ENCODE data around the gene ST13.

The ST13 gene

DNA sequence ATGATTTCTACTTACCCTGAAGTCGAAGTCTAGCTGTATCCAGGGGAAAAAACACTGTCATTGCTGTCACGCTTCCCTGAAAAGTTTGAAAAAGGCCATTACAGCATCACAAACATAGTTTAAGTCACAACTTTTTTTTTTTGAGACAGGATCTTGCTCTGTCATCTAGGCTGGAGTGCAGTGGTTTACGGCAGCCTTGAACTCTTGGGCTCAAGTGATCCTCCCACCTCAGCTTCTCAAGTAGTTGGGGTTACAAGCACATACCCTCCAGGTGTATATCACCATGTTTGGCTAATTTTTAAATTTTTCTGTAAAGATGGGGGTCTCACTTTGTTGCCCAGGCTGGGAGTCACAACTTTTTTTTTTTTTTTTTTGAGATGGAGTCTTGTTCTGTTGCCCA, 57.4 kb downstream of the ST13 start:
- H3K4me2 ChIP-seq (ENCODE audit: low read length), result no peak overlapping the region
- peaks cover 5% of the 10 kb centered on the region for H3K79me2 ChIP-seq (ENCODE audit: control insufficient read depth, insufficient read depth, low read length)
- DNase-seq, result no peak

DNA sequence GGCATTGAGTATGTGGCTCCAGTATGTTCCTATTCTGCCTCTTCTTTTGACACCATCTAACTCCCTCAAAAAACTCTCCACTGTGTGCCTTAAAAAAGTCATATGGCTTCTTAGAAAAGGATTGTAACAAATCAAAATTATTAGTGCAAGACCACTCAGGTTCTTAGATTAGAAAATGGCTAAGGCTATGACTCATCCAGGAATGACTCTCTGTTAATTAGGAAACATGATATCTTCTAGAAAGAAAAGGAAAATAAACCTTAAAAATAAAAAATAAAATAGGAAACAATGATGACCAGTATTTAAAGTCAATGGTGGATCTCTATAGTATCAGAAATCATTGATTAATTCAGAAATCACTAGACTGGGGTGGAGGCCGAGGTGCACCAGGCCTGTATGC, 59.0 kb downstream of the ST13 start:
- no peaks in the 10 kb centered on the region for H3K27me3 ChIP-seq (ENCODE audit: insufficient read depth, low read length, poor library complexity)
- no peak overlapping the region for H3K4ac ChIP-seq (ENCODE audit: low read depth, low read length)
- no peak overlapping the region for H2BK5ac ChIP-seq (ENCODE audit: low read length)
- no peak overlapping the region for H2BK15ac ChIP-seq (replicated peaks; ENCODE audit: low read depth)
- no peak overlapping the region for H4K5ac ChIP-seq (ENCODE audit: low read length)
- peaks cover 3% of the 10 kb centered on the region for H3K79me2 ChIP-seq (ENCODE audit: control insufficient read depth, insufficient read depth, low read length)
- no peak overlapping the region for H3K18ac ChIP-seq (ENCODE audit: low read length)
- no peak overlapping the region for H3K4me2 ChIP-seq (ENCODE audit: low read length)
- no peak overlapping the region for H3K9ac ChIP-seq (ENCODE audit: low read length)
- H2BK120ac ChIP-seq (ENCODE audit: low read depth, low read length), result no peak overlapping the region
- WGBS (ENCODE audit: extremely low coverage, insufficient coverage, low lambda C conversion rate), result no CpG with 5 or more reads among the region's 1 CpG
- H4K8ac ChIP-seq (ENCODE audit: low read depth, low read length), result no peak overlapping the region
- no peak overlapping the region for H3K27ac ChIP-seq (ENCODE audit: low read depth, low read length)
- no peak overlapping the region for H3K56ac ChIP-seq (ENCODE audit: low read length)
- DNase-seq, result no peak
- no peak overlapping the region for H3K23ac ChIP-seq (ENCODE audit: low read length)
- H3K36me3 ChIP-seq (ENCODE audit: control insufficient read depth, insufficient read depth, low read length), result peaks cover 2% of the 10 kb centered on the region
- H3K4me1 ChIP-seq (ENCODE audit: control insufficient read depth, low read depth, low read length), result no peaks in the 10 kb centered on the region
- no peak overlapping the region for H3K4me3 ChIP-seq (ENCODE audit: low read length)
- no peaks in the 10 kb centered on the region for H3K79me1 ChIP-seq (ENCODE audit: low read length)
- H2AK5ac ChIP-seq (ENCODE audit: low read length), result no peak overlapping the region

More for the DNA sequence above, 57.4 kb downstream of the ST13 start:
- Histone ChIP-seq H3K23ac (ENCODE audit: low read length) (no peak overlapping the region), H3K27me3 (ENCODE audit: insufficient read depth, low read length, poor library complexity) (no peaks in the 10 kb centered on the region), H2BK5ac (ENCODE audit: low read length) (no peak overlapping the region), H3K79me1 (ENCODE audit: low read length) (peaks cover 1% of the 10 kb centered on the region), H3K36me3 (ENCODE audit: control insufficient read depth, insufficient read depth, low read length) (no peaks in the 10 kb centered on the region), H3K18ac (ENCODE audit: low read length) (no peak overlapping the region), H4K5ac (ENCODE audit: low read length) (no peak overlapping the region), H2AK5ac (ENCODE audit: low read length) (no peak overlapping the region), H3K9ac (ENCODE audit: low read length) (no peak overlapping the region), H3K4me1 (ENCODE audit: control insufficient read depth, low read depth, low read length) (no peaks in the 10 kb centered on the region), H3K27ac (ENCODE audit: low read depth, low read length) (no peak overlapping the region), H2BK120ac (ENCODE audit: low read depth, low read length) (no peak overlapping the region), H3K4ac (ENCODE audit: low read depth, low read length) (no peak overlapping the region), H3K56ac (ENCODE audit: low read length) (no peak overlapping the region), H2BK15ac (replicated peaks; ENCODE audit: low read depth) (no peak overlapping the region), H4K8ac (ENCODE audit: low read depth, low read length) (no peak overlapping the region), H3K4me3 (ENCODE audit: low read length) (no peak overlapping the region)
- no CpG with 5 or more reads among the region's 3 CpGs for WGBS (ENCODE audit: extremely low coverage, insufficient coverage, low lambda C conversion rate)

DNA sequence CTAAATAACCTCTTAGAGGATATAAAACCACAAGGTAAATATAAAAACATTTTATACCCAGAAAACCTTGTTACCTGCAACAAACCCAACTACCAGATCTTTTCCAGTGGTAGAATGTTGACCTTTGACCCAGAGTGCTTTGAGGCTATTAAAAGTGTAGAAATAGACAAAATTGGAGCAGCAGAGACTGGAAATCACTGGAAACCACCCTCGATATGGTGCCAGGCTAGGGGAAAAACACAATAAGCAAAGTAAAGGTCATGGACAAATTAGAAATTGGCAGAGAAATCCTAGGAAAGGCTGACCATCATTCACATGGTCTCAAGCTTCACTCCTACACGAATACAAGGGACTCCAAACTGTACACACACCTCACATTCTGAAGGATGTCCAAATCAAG, 64.0 kb downstream of the ST13 start:
- H2AK5ac ChIP-seq (ENCODE audit: low read length), result no peak overlapping the region
- no peaks in the 10 kb centered on the region for H3K4me1 ChIP-seq (ENCODE audit: control insufficient read depth, low read depth, low read length)
- H3K4ac ChIP-seq (ENCODE audit: low read depth, low read length), result no peak overlapping the region
- H3K23ac ChIP-seq (ENCODE audit: low read length), result no peak overlapping the region
- H3K79me1 ChIP-seq (ENCODE audit: low read length), result no peaks in the 10 kb centered on the region
- WGBS (ENCODE audit: extremely low coverage, insufficient coverage, low lambda C conversion rate), result no CpG with 5 or more reads among the region's 2 CpGs
- no peak for DNase-seq
- H4K8ac ChIP-seq (ENCODE audit: low read depth, low read length), result no peak overlapping the region
- H2BK15ac ChIP-seq (replicated peaks; ENCODE audit: low read depth), result no peak overlapping the region
- H2BK5ac ChIP-seq (ENCODE audit: low read length), result no peak overlapping the region
- H4K5ac ChIP-seq (ENCODE audit: low read length), result no peak overlapping the region
- H2BK120ac ChIP-seq (ENCODE audit: low read depth, low read length), result no peak overlapping the region
- no peaks in the 10 kb centered on the region for H3K79me2 ChIP-seq (ENCODE audit: control insufficient read depth, insufficient read depth, low read length)
- H3K56ac ChIP-seq (ENCODE audit: low read length), result no peak overlapping the region
- H3K9ac ChIP-seq (ENCODE audit: low read length), result no peak overlapping the region
- H3K18ac ChIP-seq (ENCODE audit: low read length), result no peak overlapping the region
- no peak overlapping the region for H3K4me3 ChIP-seq (ENCODE audit: low read length)
- H3K36me3 ChIP-seq (ENCODE audit: control insufficient read depth, insufficient read depth, low read length), result peaks cover 3% of the 10 kb centered on the region
- no peak overlapping the region for H3K27ac ChIP-seq (ENCODE audit: low read depth, low read length)
- H3K4me2 ChIP-seq (ENCODE audit: low read length), result no peak overlapping the region
- H3K27me3 ChIP-seq (ENCODE audit: insufficient read depth, low read length, poor library complexity), result no peaks in the 10 kb centered on the region

DNA sequence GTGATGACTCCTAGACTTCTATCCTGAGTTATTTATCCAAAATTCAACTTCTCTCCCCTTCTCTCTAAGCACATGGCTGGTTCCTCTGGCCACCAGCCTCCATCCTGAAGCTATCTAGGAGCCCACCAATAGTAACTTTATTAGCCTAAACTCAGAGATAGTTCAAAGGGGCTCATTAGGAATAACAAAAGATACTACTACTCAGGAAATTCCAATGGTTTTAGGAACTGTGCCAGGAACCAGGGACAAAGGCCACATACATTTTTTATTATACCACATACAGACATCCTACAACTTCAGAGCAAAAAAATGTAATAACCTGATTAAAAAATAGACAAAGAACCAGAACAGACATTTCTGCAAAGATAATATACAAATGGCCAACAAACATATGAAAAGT, 65.2 kb downstream of the ST13 start:
- no peak overlapping the region for H2BK5ac ChIP-seq (ENCODE audit: low read length)
- no peak overlapping the region for H3K4ac ChIP-seq (ENCODE audit: low read depth, low read length)
- no peaks in the 10 kb centered on the region for H3K4me1 ChIP-seq (ENCODE audit: control insufficient read depth, low read depth, low read length)
- H3K23ac ChIP-seq (ENCODE audit: low read length), result no peak overlapping the region
- no peak overlapping the region for H3K9ac ChIP-seq (ENCODE audit: low read length)
- no peaks in the 10 kb centered on the region for H3K27me3 ChIP-seq (ENCODE audit: insufficient read depth, low read length, poor library complexity)
- no peak overlapping the region for H4K5ac ChIP-seq (ENCODE audit: low read length)
- H3K56ac ChIP-seq (ENCODE audit: low read length), result no peak overlapping the region
- H3K79me1 ChIP-seq (ENCODE audit: low read length), result no peaks in the 10 kb centered on the region
- H3K27ac ChIP-seq (ENCODE audit: low read depth, low read length), result no peak overlapping the region
- H3K18ac ChIP-seq (ENCODE audit: low read length), result no peak overlapping the region
- peaks cover 3% of the 10 kb centered on the region for H3K36me3 ChIP-seq (ENCODE audit: control insufficient read depth, insufficient read depth, low read length)
- DNase-seq, result no peak
- no peak overlapping the region for H4K8ac ChIP-seq (ENCODE audit: low read depth, low read length)
- no peak overlapping the region for H3K4me2 ChIP-seq (ENCODE audit: low read length)
- no peak overlapping the region for H3K4me3 ChIP-seq (ENCODE audit: low read length)
- no peaks in the 10 kb centered on the region for H3K79me2 ChIP-seq (ENCODE audit: control insufficient read depth, insufficient read depth, low read length)
- H2AK5ac ChIP-seq (ENCODE audit: low read length), result no peak overlapping the region
- H2BK15ac ChIP-seq (replicated peaks; ENCODE audit: low read depth), result no peak overlapping the region
- no peak overlapping the region for H2BK120ac ChIP-seq (ENCODE audit: low read depth, low read length)

DNA sequence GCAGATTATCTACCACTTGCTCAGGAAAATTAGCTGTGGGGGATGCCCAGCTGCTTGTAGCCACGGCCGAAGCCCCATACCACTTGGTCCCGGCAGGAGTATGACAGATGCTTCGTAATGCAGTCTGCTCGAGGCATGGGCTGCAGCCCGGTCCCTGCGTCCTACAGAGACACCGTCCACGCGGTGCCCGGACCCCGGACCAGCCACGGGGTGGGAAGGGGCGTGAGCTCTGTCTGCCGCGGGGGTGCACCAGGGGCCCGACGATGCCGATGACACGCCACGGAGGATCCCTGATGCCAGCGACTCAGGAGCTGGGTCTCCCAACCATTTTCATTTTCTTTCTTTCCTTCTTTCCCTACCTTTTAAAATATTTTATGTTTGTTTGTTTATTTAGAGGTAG, 67.3 kb downstream of the ST13 start:
- Histone ChIP-seq H3K79me1 (ENCODE audit: low read length) (no peaks in the 10 kb centered on the region), H2BK5ac (ENCODE audit: low read length) (no peak overlapping the region), H3K27ac (ENCODE audit: low read depth, low read length) (no peak overlapping the region), H3K9ac (ENCODE audit: low read length) (no peak overlapping the region), H3K79me2 (ENCODE audit: control insufficient read depth, insufficient read depth, low read length) (no peaks in the 10 kb centered on the region), H3K4me1 (ENCODE audit: control insufficient read depth, low read depth, low read length) (no peaks in the 10 kb centered on the region), H3K56ac (ENCODE audit: low read length) (no peak overlapping the region), H3K23ac (ENCODE audit: low read length) (no peak overlapping the region), H3K27me3 (ENCODE audit: insufficient read depth, low read length, poor library complexity) (no peaks in the 10 kb centered on the region), H3K4ac (ENCODE audit: low read depth, low read length) (no peak overlapping the region), H4K8ac (ENCODE audit: low read depth, low read length) (no peak overlapping the region), H3K18ac (ENCODE audit: low read length) (no peak overlapping the region), H3K4me2 (ENCODE audit: low read length) (no peak overlapping the region), H3K36me3 (ENCODE audit: control insufficient read depth, insufficient read depth, low read length) (peaks cover 5% of the 10 kb centered on the region), H2BK120ac (ENCODE audit: low read depth, low read length) (no peak overlapping the region), H2AK5ac (ENCODE audit: low read length) (no peak overlapping the region), H2BK15ac (replicated peaks; ENCODE audit: low read depth) (no peak overlapping the region), H4K5ac (ENCODE audit: low read length) (no peak overlapping the region), H3K4me3 (ENCODE audit: low read length) (no peak overlapping the region)
- no CpG with 5 or more reads among the region's 22 CpGs for WGBS (ENCODE audit: extremely low coverage, insufficient coverage, low lambda C conversion rate)
- no peak for DNase-seq

DNA sequence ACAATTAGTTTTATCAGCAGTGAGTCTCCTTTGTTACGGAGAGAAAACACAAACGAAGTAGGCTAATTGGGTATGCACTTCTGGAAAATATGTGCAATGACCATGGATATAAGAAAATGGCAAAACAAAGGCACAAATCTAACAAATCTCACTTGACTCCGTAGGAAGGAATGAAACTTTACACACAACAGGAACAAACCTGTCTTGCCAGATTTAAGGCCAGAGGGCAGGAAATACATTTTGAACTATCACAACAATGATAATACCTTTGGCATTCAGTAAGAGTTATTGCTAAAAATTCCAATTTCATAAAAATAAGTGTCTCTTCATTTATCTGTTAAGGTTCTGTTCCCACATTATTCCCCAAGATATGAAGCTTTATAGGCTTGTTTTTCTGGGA, 73.9 kb downstream of the ST13 start:
- H3K79me1 ChIP-seq (ENCODE audit: low read length), result no peaks in the 10 kb centered on the region
- H2BK15ac ChIP-seq (replicated peaks; ENCODE audit: low read depth), result no peak overlapping the region
- no peak overlapping the region for H4K8ac ChIP-seq (ENCODE audit: low read depth, low read length)
- H3K23ac ChIP-seq (ENCODE audit: low read length), result no peak overlapping the region
- no peak overlapping the region for H2AK5ac ChIP-seq (ENCODE audit: low read length)
- no peak overlapping the region for H3K18ac ChIP-seq (ENCODE audit: low read length)
- no peak overlapping the region for H3K4me2 ChIP-seq (ENCODE audit: low read length)
- H3K4ac ChIP-seq (ENCODE audit: low read depth, low read length), result no peak overlapping the region
- H3K4me1 ChIP-seq (ENCODE audit: control insufficient read depth, low read depth, low read length), result no peaks in the 10 kb centered on the region
- H3K36me3 ChIP-seq (ENCODE audit: control insufficient read depth, insufficient read depth, low read length), result peaks cover 2% of the 10 kb centered on the region
- DNase-seq, result no peak
- no peak overlapping the region for H2BK120ac ChIP-seq (ENCODE audit: low read depth, low read length)
- no peak overlapping the region for H3K56ac ChIP-seq (ENCODE audit: low read length)
- no peak overlapping the region for H2BK5ac ChIP-seq (ENCODE audit: low read length)
- H3K79me2 ChIP-seq (ENCODE audit: control insufficient read depth, insufficient read depth, low read length), result no peaks in the 10 kb centered on the region
- H3K9ac ChIP-seq (ENCODE audit: low read length), result no peak overlapping the region
- H4K5ac ChIP-seq (ENCODE audit: low read length), result no peak overlapping the region
- H3K27ac ChIP-seq (ENCODE audit: low read depth, low read length), result no peak overlapping the region
- no peaks in the 10 kb centered on the region for H3K27me3 ChIP-seq (ENCODE audit: insufficient read depth, low read length, poor library complexity)
- H3K4me3 ChIP-seq (ENCODE audit: low read length), result no peak overlapping the region
- no CpG with 5 or more reads among the region's 3 CpGs for WGBS (ENCODE audit: extremely low coverage, insufficient coverage, low lambda C conversion rate)

Measured in mesendoderm (in vitro differentiated cells).